ENCODE measurements around the gene MTMR3. TPM values are rescaled to one million over a fixed set of nuclear protein-coding genes. Genes with fewer than 3 reads are reported as not detected.

MTMR3 gene
- polyA plus RNA-seq, 1 of the 3 experiments (the other 2 are of a cell fraction): 20.4 TPM

DNA sequence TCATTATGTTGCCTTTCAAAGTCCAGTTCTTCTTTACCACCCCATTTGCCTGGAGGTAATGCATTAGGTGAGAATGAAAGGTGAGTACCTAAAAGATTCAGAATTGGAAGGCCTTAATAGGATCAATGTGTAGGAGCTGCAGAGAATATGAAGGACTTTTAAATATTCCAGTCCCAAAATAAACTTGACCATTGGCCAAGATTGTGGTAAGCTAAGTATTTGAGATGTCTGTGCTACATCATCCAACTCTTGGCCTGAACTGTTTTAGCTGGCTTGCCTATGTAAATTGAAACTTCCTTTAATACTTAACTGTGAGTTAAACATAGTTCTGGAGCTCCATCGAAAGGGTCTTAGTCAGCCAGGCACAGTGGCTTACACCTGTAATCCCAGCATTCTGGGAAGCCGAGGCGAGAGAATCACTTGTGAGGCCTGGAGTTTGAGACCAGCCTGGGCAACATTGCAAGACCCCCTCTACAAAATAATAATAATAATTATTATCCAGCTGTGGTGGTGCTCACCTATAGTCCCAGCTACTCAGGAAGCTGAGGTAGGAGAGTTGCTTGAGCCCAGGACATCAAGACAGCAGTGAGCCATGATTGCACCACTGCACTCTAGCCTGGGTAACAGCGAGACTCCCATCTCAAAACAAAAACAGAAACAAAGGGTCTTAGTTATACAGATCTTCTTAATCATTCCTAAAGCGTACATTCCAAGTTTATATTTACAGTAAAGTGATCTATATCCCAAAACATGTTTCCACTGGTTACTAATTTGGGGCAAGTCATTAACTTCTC lies 29.8 kb downstream of the MTMR3 start (continued):
- TF ChIP-seq RAD21 (IDR thresholded peaks at IDR 0.05; ENCODE audit: low read length) (no peak), USF2 (IDR thresholded peaks at IDR 0.05; ENCODE audit: borderline replicate concordance, low read depth, low read length) (no peak), POLR2AphosphoS5 (IDR thresholded peaks at IDR 0.05; ENCODE audit: low read depth, low read length) (peak; percentile 85), TAF1 (IDR thresholded peaks at IDR 0.05; ENCODE audit: borderline replicate concordance, low read depth, low read length) (0 out of 2 replicates have a peak, but pooled peaks have one; percentile 17), ELF1 (IDR thresholded peaks at IDR 0.05) (no peak), GATA2 (CRISPR knock-in tag; IDR thresholded peaks at IDR 0.05) (no peak), FOXM1 (IDR thresholded peaks at IDR 0.05; ENCODE audit: low read depth) (no peak), RXRA (IDR thresholded peaks at IDR 0.05; ENCODE audit: borderline replicate concordance, low read depth) (peak; percentile 69; the same call in 1 of the 2 replicates)
- TF ChIP-seq, protein P1, sequence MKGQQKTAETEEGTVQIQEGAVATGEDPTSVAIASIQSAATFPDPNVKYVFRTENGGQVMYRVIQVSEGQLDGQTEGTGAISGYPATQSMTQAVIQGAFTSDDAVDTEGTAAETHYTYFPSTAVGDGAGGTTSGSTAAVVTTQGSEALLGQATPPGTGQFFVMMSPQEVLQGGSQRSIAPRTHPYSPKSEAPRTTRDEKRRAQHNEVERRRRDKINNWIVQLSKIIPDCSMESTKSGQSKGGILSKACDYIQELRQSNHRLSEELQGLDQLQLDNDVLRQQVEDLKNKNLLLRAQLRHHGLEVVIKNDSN (IDR thresholded peaks at IDR 0.05; ENCODE audit: borderline replicate concordance, low read depth): no peak
- TF ChIP-seq, protein P2, sequence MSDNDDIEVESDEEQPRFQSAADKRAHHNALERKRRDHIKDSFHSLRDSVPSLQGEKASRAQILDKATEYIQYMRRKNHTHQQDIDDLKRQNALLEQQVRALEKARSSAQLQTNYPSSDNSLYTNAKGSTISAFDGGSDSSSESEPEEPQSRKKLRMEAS (IDR thresholded peaks at IDR 0.05; ENCODE audit: low read depth): peak; percentile 46; the same call in 1 of the 2 replicates

- H3K36me3 ChIP-seq (replicated peaks in 1 of 2; ENCODE audit: control insufficient read depth in 1 of 2, insufficient read depth in 2 of 2, low read length in 1 of 2): no peaks in the 10 kb centered on the region
- H3K27ac ChIP-seq (ENCODE audit: low read depth in 2 of 2, low read length in 1 of 2): peak overlapping the region; percentile 50 to 84; a peak in 3 of 4 replicates
- H3F3A ChIP-seq (replicated peaks; ENCODE audit: insufficient read depth): peaks cover 33% of the 10 kb centered on the region
- peaks cover 58% of the 10 kb centered on the region for H4K20me1 ChIP-seq (ENCODE audit: insufficient read depth)
- H3K9ac ChIP-seq: peak overlapping the region; percentile 24; the same call in 1 of the 2 replicates
- peak overlapping the region; percentile 56 for H3K4me2 ChIP-seq
- 30% methylated on average over 1 of the region's 1 CpG for WGBS (ENCODE audit: low lambda C conversion rate)
- DNase-seq: peak; percentile 18
- peaks cover 90% of the 10 kb centered on the region for H3K79me2 ChIP-seq (ENCODE audit: insufficient read depth)
- ChIA-PET POLR2A (no interaction called here), CTCF (interaction anchor here (0.6 kb wide), 1 partner anchor 163 kb away, joined by 3 read pairs; no protein-coding TSS in a partner anchor)
- H3K4me1 ChIP-seq (ENCODE audit: control insufficient read depth in 1 of 2, insufficient read depth in 2 of 2, low read depth in 1 of 2, low read length in 1 of 2): peaks cover 0 to 33% of the 10 kb centered on the region in 2 experiments
- H3K9me2 ChIP-seq: no peaks in the 10 kb centered on the region
- no peaks in the 10 kb centered on the region for H3K9me3 ChIP-seq
- no peaks in the 10 kb centered on the region for H3K27me3 ChIP-seq (ENCODE audit: insufficient read depth)
- H3K4me3 ChIP-seq (ENCODE audit: low read depth in 2 of 2, low read length in 1 of 2): no peak overlapping the region
- no peak overlapping the region for H2AFZ ChIP-seq (ENCODE audit: low read depth)
- TF ChIP-seq YY1 (IDR thresholded peaks at IDR 0.05; ENCODE audit: low read depth) (no peak), GABPA (IDR thresholded peaks at IDR 0.05; ENCODE audit: low read depth) (no peak), SIN3A (IDR thresholded peaks at IDR 0.05; ENCODE audit: borderline replicate concordance, low read depth, low read length) (no peak), ELF1 (IDR thresholded peaks at IDR 0.05) (no peak), JUND (IDR thresholded peaks at IDR 0.05) (peak; percentile 87), EZH2phosphoT487 (IDR thresholded peaks at IDR 0.05; ENCODE audit: borderline replicate concordance, low read depth) (no peak), SMC3 (IDR thresholded peaks at IDR 0.05; ENCODE audit: low read depth, low read length) (no peak), RCOR1 (IDR thresholded peaks at IDR 0.05; ENCODE audit: low read length) (no peak), TCF12 (IDR thresholded peaks at IDR 0.05) (peak; percentile 91), CHD2 (IDR thresholded peaks at IDR 0.05; ENCODE audit: low read length, partially characterized antibody) (no peak), FOSL2 (IDR thresholded peaks at IDR 0.05; ENCODE audit: borderline replicate concordance, low read depth) (peak; percentile 81; the same call in 1 of the 2 replicates), MEF2A (IDR thresholded peaks at IDR 0.05; ENCODE audit: borderline replicate concordance, low read depth) (peak; percentile 38; the same call in 1 of the 2 replicates), RAD21 (IDR thresholded peaks at IDR 0.05; ENCODE audit: low read length) (no peak), USF2 (IDR thresholded peaks at IDR 0.05; ENCODE audit: borderline replicate concordance, low read depth, low read length) (no peak), IRF3 (IDR thresholded peaks at IDR 0.05; ENCODE audit: low read depth, low read length) (no peak)
- TF ChIP-seq, protein P3, sequence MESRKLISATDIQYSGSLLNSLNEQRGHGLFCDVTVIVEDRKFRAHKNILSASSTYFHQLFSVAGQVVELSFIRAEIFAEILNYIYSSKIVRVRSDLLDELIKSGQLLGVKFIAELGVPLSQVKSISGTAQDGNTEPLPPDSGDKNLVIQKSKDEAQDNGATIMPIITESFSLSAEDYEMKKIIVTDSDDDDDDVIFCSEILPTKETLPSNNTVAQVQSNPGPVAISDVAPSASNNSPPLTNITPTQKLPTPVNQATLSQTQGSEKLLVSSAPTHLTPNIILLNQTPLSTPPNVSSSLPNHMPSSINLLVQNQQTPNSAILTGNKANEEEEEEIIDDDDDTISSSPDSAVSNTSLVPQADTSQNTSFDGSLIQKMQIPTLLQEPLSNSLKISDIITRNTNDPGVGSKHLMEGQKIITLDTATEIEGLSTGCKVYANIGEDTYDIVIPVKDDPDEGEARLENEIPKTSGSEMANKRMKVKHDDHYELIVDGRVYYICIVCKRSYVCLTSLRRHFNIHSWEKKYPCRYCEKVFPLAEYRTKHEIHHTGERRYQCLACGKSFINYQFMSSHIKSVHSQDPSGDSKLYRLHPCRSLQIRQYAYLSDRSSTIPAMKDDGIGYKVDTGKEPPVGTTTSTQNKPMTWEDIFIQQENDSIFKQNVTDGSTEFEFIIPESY (IDR thresholded peaks at IDR 0.05; ENCODE audit: borderline replicate concordance, low read depth): no peak
- TF ChIP-seq, protein P1 (IDR thresholded peaks at IDR 0.05; ENCODE audit: borderline replicate concordance, low read depth): no peak
Measured at GRCh38 chr22:29914165-29914564, 31.2 kb downstream of the MTMR3 start.
